Kidney (tissue), 14 donors: ENCODE results near the gene SLC22A23. TPM values are rescaled to one million over a fixed set of nuclear protein-coding genes. Genes with fewer than 3 reads are reported as not detected.

Source experiments
- DNase-seq, 5 donors: peaks; one replicate each; pipeline ENCODE4 v3.0.0-alpha.2; 2013 to 2020
- FAIRE-seq: peaks from 2 replicates; lab custom pipeline; 2012; peaks lifted over from hg19 to GRCh38; lab: Jason Lieb, UNC
- H3K27ac ChIP-seq, 2 donors: one replicate each; pipeline ENCODE4 v1.7.0; 2013; ENCODE audit warnings: low read depth in 2 of 2, low read length in 2 of 2, inconsistent platforms in 1 of 2
- H3K27me3 ChIP-seq: one replicate; pipeline ENCODE4 v1.7.1; 2013; ENCODE audit warnings: low read length, inconsistent platforms; ENCODE audit not compliant: control insufficient read depth, insufficient read depth
- H3K36me3 ChIP-seq, 3 donors: one replicate each; pipeline versions ENCODE4 v1.7.0 to v1.7.1; 2013; ENCODE audit warnings: low read length in 3 of 3, control low read depth in 1 of 3, inconsistent platforms in 1 of 3; ENCODE audit not compliant: insufficient read depth in 3 of 3, control insufficient read depth in 2 of 3
- H3K4me1 ChIP-seq, 3 donors: one replicate each; pipeline versions ENCODE4 v1.7.0 to v1.7.1; 2013; ENCODE audit warnings: low read length in 3 of 3, inconsistent platforms in 1 of 3, low read depth in 1 of 3; ENCODE audit not compliant: control insufficient read depth in 2 of 3, insufficient read depth in 2 of 3
- H3K4me3 ChIP-seq, 3 donors: one replicate each; pipeline versions ENCODE4 v1.7.0 to v1.8.1; 2013; ENCODE audit warnings: low read length in 3 of 3, control low read depth in 1 of 3, inconsistent platforms in 1 of 3
- H3K9ac ChIP-seq, 3 donors: one replicate each; pipeline versions ENCODE4 v1.7.0 to v1.7.1; 2013; ENCODE audit warnings: low read length in 3 of 3, control low read depth in 1 of 3, inconsistent platforms in 1 of 3
- H3K9me3 ChIP-seq, 3 donors: one replicate each; pipeline versions ENCODE4 v1.7.0 to v1.7.1; 2013; ENCODE audit warnings: low read length in 3 of 3, control low read depth in 1 of 3, inconsistent platforms in 1 of 3; ENCODE audit not compliant: control insufficient read depth in 2 of 3, insufficient read depth in 1 of 3
- intact Hi-C: fragments of 100-400 bp; cut with DNase I; formaldehyde crosslinking; loops from one replicate; pipeline ENCODE4 v1.11.1; 2022
- polyA plus RNA-seq: library from polyadenylated mRNA; stranded (reverse); fragments of 350-450 nt; fragmentation: Illumina TruSeq; extraction: RNeasy Lipid Tissue Mini Kit (QIAGEN cat#74804); gene quantifications from one replicate; pipeline ENCODE4 v1.2.3, GENCODE V29; 2014; ENCODE audit warnings: low read depth, low replicate concordance; ENCODE audit not compliant: insufficient read depth
- total RNA-seq: library from RNA; stranded (reverse); fragmentation: NEBNext Ultra II Directional; extraction: Animal tissue kit (Norgen Biotek cat#: 25700); gene quantifications from one replicate; pipeline ENCODE4 v1.2.1, GENCODE V29; 2021
- TF ChIP-seq, protein P1 (sequence below): IDR thresholded peaks from 3 replicates; pipeline ENCODE4 v1.5.1; 2012; ENCODE audit warnings: mild to moderate bottlenecking, moderate library complexity, borderline replicate concordance; ENCODE audit not compliant: insufficient read depth; ENCODE audit errors: extremely low read depth
- donor health status: control.
- donor health status: control.
- donor health status: control.
- donor health status: control.
- donor health status: control.
- donor health status: DM: yes; HTN: yes; CAD: no.
- donor health status: Normal renal cell carcinoma (clear cell type).

Gene SLC22A23
- total and polyA plus RNA-seq, 2 donors from 2014 or later = 5.3 to 5.7 TPM

DNA sequence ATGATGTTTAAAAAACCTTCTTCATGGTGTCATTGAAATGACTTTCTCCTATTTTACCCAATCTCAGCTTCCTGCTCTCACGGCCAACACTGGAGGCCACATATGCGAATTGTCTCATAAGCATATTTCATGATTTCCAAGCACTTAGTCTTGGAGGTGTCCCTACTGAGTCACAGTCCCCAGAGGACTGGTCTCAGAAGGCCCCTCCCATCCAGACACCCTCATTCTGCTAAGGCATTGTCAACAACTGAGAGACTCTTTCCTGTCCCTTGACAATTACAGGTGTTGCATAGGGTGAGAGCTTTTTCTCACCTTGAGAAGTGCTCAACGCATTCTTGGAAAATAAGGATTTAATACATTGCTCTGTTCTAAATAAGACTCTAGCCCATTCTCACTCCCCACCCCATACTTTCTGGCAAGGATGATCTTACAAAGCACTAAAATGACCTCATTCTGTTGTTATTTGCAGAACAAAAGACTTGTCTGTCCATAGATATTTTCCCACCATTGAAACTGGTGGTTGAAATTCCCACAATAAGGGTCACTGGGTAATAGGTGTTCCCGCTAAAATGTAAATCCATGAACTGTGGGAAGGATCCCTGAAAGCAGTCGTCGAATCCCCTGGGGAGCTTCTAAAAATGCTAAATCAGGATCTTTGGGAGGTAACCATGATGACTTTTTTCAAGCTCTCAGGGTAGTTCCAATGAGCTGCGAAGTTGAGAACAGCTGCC is 32.3 kb upstream of the SLC22A23 start:
- DNase-seq = no peak
- Histone ChIP-seq H3K36me3 (no peaks in the 10 kb centered on the region), H3K27me3 (no peaks in the 10 kb centered on the region), H3K9ac (no peak overlapping the region), H3K27ac (no peak overlapping the region), H3K4me1 (no peaks in the 10 kb centered on the region), H3K4me3 (no peak overlapping the region), H3K9me3 (no peaks in the 10 kb centered on the region)
- TF ChIP-seq, protein P1, sequence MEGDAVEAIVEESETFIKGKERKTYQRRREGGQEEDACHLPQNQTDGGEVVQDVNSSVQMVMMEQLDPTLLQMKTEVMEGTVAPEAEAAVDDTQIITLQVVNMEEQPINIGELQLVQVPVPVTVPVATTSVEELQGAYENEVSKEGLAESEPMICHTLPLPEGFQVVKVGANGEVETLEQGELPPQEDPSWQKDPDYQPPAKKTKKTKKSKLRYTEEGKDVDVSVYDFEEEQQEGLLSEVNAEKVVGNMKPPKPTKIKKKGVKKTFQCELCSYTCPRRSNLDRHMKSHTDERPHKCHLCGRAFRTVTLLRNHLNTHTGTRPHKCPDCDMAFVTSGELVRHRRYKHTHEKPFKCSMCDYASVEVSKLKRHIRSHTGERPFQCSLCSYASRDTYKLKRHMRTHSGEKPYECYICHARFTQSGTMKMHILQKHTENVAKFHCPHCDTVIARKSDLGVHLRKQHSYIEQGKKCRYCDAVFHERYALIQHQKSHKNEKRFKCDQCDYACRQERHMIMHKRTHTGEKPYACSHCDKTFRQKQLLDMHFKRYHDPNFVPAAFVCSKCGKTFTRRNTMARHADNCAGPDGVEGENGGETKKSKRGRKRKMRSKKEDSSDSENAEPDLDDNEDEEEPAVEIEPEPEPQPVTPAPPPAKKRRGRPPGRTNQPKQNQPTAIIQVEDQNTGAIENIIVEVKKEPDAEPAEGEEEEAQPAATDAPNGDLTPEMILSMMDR = no peak
- intact Hi-C loops = no loop called here
- no peak for FAIRE-seq

DNA sequence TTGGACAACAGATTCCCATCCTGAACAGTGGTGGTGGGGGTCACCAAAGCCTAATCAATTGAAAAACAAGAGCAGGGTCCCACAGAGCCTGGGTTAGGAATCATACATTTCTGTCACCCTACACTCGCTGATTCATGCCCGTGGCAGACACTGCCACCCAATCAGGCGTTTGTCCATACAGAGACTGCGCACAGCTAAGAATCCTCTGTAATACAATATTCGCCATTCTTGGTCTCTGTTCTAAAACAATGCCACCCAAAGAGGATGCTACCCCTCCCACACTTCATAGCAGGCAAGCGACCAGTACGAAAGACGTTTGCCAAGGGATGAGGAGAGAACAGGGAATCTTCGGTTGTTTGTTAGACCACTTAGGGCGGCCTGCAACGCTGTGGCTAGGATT is 28.1 kb upstream of the SLC22A23 start:
- FAIRE-seq = no peak

DNA sequence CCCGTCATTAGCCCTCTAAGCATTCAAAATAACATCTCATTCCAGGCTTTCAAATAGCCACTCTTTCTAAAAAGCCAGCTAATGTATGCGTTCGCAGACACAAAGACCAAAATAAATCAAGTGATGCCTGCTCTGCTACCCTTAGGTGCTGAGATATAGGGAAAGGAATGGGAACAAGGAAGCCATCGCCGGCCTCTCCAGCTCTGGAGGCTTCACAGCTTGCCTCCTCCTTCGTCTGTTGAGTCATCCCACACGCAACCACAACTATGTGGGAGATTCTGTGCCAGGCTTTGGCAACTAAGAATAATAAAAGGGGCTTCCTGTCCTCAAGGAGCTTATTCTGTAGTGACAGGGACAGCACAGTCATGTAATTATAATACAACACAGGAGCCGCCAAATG is 27.3 kb upstream of the SLC22A23 start:
- Histone ChIP-seq H3K4me1 (no peaks in the 10 kb centered on the region), H3K27ac (no peak overlapping the region), H3K9me3 (peaks cover 0 to 6% (median 2%) of the 10 kb centered on the region in 3 donors), H3K27me3 (no peaks in the 10 kb centered on the region), H3K9ac (no peak overlapping the region), H3K36me3 (no peaks in the 10 kb centered on the region), H3K4me3 (no peak overlapping the region)
- intact Hi-C loops = no loop called here
- no peak for DNase-seq
- no peak for FAIRE-seq
- TF ChIP-seq, protein P1 = no peak

More for the DNA sequence above, 28.1 kb upstream of the SLC22A23 start:
- no peak overlapping the region for H3K4me3 ChIP-seq
- no peaks in the 10 kb centered on the region for H3K27me3 ChIP-seq
- TF ChIP-seq, protein P1 = no peak
- intact Hi-C loops = no loop called here
- peaks cover 0 to 4% (median 2%) of the 10 kb centered on the region in 3 donors for H3K9me3 ChIP-seq
- H3K36me3 ChIP-seq = no peaks in the 10 kb centered on the region
- H3K27ac ChIP-seq = no peak overlapping the region
- no peak for DNase-seq
- no peaks in the 10 kb centered on the region for H3K4me1 ChIP-seq
- H3K9ac ChIP-seq = no peak overlapping the region
